Effector memory CD4-positive, alpha-beta T cell (primary cell): ENCODE measurements around the gene ZNF33A.
"Not testable (repeated sequence)": the region's sequence is repeated elsewhere in the genome, so short reads cannot be mapped to it uniquely, and the experiment has no call there.

Experiments
- DNase-seq, 3 donors: peaks; one replicate each; pipeline ENCODE4 v3.0.0-alpha.2; 2020
- H3K27ac ChIP-seq: 2 replicates; pipeline ENCODE4 v1.7.0; 2013; ENCODE audit warnings: mild to moderate bottlenecking, low read length, moderate library complexity; ENCODE audit not compliant: insufficient read depth, poor library complexity, severe bottlenecking
- H3K27me3 ChIP-seq: replicated peaks from 2 replicates; pipeline ENCODE4 v1.7.0; 2013; ENCODE audit warnings: mild to moderate bottlenecking, low read length; ENCODE audit not compliant: insufficient read depth, control insufficient read depth, poor library complexity, severe bottlenecking
- H3K36me3 ChIP-seq: 2 replicates; pipeline ENCODE4 v1.7.0; 2013; ENCODE audit warnings: mild to moderate bottlenecking, low read length, moderate library complexity; ENCODE audit not compliant: control insufficient read depth, insufficient read depth
- H3K4me1 ChIP-seq: 2 replicates; pipeline ENCODE4 v1.7.0; 2013; ENCODE audit warnings: low read length, mild to moderate bottlenecking; ENCODE audit not compliant: control insufficient read depth, insufficient read depth, poor library complexity, severe bottlenecking
- H3K4me3 ChIP-seq: 2 replicates; pipeline ENCODE4 v1.7.0; 2013; ENCODE audit warnings: low read length, low read depth, mild to moderate bottlenecking; ENCODE audit not compliant: insufficient read depth, poor library complexity, severe bottlenecking
- H3K9me3 ChIP-seq: 2 replicates; pipeline ENCODE4 v1.7.0; 2013; ENCODE audit warnings: mild to moderate bottlenecking, low read length, moderate library complexity; ENCODE audit not compliant: control insufficient read depth

ZNF33A gene

DNA sequence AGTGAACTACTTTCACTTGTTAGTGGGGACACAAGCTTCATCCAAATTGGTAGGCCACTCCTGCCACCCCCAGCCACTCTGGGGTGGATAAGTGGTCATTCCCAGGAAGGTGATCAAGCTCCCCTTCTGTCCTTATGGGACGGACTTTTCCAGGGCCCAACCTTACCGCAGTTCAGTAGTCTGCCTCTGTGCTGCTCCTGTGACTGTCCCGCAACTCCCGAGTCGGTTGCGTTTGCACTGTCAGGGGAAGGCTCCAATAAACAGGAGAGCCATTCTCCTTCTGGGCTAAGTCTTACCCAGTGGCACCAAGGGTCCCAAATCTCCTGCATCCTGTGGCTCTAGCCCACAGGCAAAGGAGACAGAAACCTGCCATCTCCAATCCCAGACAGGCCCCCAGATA, 7.4 kb upstream of the ZNF33A start:
- DNase-seq, result no peak
- H3K9me3 ChIP-seq, result no peaks in the 10 kb centered on the region
- H3K4me3 ChIP-seq, result no peak overlapping the region
- no peaks in the 10 kb centered on the region for H3K36me3 ChIP-seq
- no peaks in the 10 kb centered on the region for H3K4me1 ChIP-seq
- H3K27ac ChIP-seq, result no peak overlapping the region
- no peaks in the 10 kb centered on the region for H3K27me3 ChIP-seq

DNA sequence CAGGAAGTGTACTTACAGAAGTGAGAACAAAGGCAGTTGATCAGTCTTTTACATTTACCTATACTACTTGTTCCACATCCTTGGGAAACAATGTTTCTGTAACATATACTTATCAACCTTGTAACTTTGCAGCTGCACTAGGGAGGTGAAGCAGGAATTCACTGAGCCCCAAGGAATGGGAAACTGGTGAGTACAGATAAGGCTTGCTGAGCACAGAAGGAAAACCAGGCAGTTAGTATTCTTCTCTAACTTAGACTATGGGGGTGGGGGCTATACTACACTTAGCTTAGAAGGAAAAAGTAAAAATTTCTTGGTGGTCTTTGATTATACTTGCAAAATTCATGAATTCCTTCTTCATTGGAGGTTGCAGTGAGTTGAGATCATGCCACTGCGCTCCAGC, 6.9 kb upstream of the ZNF33A start:
- Histone ChIP-seq H3K27me3 (no peaks in the 10 kb centered on the region), H3K9me3 (no peaks in the 10 kb centered on the region), H3K4me1 (no peaks in the 10 kb centered on the region), H3K4me3 (no peak overlapping the region), H3K27ac (no peak overlapping the region), H3K36me3 (no peaks in the 10 kb centered on the region)
- no peak for DNase-seq

DNA sequence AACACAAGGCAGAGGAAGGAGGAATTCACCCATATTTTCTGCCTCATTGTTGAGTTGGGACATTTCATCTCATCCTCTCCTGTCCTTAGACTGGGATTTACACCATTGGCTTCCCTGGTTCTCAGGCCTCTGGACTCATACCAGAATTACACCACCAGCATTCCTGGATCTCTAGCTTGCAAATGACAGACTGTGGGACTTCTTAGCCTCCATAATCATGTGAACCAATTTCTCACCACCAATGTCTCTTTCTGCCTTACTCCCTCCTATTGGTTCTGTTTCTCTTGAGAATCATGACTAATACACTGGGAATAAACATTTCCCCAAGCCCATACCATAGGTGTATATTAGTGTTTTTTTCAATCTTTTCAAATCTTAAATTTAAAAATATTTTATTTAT, 2.9 kb upstream of the ZNF33A start:
- Histone ChIP-seq H3K4me3 (no peak overlapping the region), H3K9me3 (no peaks in the 10 kb centered on the region), H3K27ac (no peak overlapping the region), H3K4me1 (no peaks in the 10 kb centered on the region), H3K27me3 (no peaks in the 10 kb centered on the region), H3K36me3 (no peaks in the 10 kb centered on the region)
- DNase-seq, result no peak

DNA sequence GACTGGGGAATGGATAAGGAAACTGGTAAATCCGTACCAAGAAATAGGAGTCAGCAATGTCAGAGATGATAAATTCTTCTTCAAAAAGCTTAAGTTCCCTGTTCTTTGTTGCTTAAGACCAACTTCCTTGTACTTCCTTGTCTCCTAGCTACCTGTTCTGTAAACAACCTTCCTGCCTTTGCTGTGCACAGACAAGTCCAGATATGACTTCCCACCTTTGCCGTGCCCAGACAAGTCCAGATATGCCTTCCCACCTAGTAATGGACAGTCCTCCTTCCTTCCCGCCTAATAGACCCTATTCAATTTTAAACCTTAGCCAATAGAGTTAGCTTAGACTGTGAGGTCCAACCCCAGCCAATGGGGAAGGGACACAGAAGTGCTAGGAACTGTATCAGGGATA, 2.5 kb upstream of the ZNF33A start:
- Histone ChIP-seq H3K4me1 (no peaks in the 10 kb centered on the region), H3K9me3 (no peaks in the 10 kb centered on the region), H3K36me3 (no peaks in the 10 kb centered on the region), H3K27me3 (no peaks in the 10 kb centered on the region), H3K4me3 (no peak overlapping the region), H3K27ac (no peak overlapping the region)
- no peak for DNase-seq

DNA sequence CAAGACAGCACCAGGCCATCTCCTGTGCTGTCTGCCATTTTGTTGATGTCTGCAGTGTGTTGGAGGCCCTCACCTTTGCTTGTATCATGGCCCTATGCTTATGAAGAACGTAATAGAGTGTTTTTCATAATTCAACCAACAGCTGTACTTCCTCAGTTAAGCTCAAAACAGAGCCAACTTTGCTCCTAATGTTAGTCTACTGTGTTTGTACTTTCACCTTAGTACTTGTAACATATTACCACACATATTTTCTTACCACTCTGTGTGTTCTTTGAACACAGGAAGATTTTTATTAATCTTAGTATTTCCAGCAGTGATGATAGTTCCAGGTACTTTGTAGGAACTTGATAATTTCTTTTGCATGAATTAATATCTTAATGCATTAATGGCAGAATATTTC, 5.9 kb downstream of the ZNF33A start:
- DNase-seq, result no peak
- Histone ChIP-seq H3K27ac (no peak overlapping the region), H3K4me3 (no peak overlapping the region), H3K9me3 (no peaks in the 10 kb centered on the region), H3K4me1 (peaks cover 3% of the 10 kb centered on the region), H3K27me3 (no peaks in the 10 kb centered on the region), H3K36me3 (peaks cover 58% of the 10 kb centered on the region)

DNA sequence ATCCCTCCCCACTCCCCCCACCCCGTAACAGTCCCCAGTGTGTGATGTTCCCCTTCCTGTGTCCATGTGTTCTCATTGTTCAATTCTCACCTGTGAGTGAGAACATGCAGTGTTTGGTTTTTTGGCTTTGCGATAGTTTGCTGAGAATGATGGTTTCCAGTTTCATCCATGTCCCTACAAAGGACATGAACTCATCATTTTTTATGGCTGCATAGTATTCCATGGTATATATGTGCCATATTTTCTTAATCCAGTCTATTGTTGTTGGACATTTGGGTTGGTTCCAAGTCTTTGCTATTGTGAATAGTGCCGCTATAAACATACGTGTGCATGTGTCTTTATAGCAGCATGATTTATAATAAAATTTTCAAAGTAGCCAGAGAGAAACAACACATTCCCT, 8.6 kb downstream of the ZNF33A start:
- H3K9me3 ChIP-seq, H3K4me3 ChIP-seq, DNase-seq, H3K27ac ChIP-seq, H3K27me3 ChIP-seq, H3K4me1 ChIP-seq: not testable (repeated sequence)
- H3K36me3 ChIP-seq, result peaks cover 73% of the 10 kb centered on the region

DNA sequence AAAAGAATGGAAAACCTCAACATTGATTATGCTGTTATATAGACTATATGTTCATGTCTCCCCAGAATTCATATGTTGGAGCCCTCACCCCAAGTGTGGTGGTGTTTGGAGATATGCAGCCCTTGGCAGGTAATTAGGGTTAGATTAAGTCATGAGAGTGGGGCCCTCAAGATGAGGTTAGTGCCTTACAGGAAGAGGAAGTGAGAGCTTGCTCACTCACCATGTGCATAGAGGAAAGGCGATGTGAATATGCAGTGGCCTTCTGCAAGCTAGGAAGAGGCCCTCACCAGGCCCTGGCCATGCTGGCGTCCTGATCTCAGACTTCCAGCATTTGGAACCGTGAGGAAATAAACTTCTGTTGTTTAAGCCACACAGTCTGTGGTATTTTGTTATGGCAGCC, 14.8 kb downstream of the ZNF33A start:
- Histone ChIP-seq H3K36me3 (peaks cover 63% of the 10 kb centered on the region), H3K27ac (no peak overlapping the region), H3K9me3 (no peaks in the 10 kb centered on the region), H3K27me3 (no peaks in the 10 kb centered on the region), H3K4me1 (no peaks in the 10 kb centered on the region), H3K4me3 (no peak overlapping the region)
- DNase-seq, result no peak

DNA sequence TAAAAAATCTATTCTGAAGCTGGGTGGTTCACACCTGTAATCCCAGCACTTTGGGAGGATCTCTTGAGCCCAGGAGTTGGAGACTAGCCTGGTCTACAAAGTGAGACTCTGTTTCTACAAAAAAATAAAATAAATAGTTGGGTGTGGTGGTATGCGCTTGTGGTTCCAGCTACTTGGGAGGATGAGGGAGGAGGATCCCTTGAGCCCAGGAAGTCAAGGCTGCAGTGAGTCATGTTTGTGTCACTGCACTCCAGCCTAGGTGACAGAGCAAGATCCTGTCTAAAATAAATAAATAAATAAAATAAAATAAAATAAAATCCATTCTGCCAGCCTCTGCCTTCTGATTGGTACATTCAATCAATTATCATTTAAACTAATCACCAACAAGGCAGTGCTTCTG, 17.5 kb downstream of the ZNF33A start:
- no peak for DNase-seq
- Histone ChIP-seq H3K27me3 (no peaks in the 10 kb centered on the region), H3K36me3 (peaks cover 38% of the 10 kb centered on the region), H3K4me1 (no peaks in the 10 kb centered on the region), H3K27ac (no peak overlapping the region), H3K9me3 (no peaks in the 10 kb centered on the region), H3K4me3 (no peak overlapping the region)

DNA sequence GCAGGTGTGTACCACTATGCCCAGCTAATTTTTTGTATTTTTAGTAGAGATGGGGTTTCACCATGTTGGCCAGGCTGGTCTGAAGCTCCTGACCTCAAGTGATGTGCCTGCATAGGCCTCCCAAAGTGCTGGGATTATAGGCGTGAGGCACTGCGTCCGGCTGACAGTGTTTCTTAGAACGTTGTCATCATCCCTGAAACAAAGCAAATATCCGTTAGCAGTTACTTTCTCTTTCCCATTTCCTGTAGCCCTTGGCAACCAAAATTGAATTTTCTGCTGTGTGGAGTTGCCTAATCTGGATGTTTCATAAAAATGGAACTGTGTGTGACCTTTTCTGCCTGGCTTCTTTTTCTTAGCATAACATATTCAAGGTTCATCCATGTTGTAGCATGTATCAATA, 22.4 kb downstream of the ZNF33A start:
- H3K36me3 ChIP-seq, result peaks cover 28% of the 10 kb centered on the region
- no peak overlapping the region for H3K27ac ChIP-seq
- H3K4me1 ChIP-seq, result no peaks in the 10 kb centered on the region
- H3K27me3 ChIP-seq, result no peaks in the 10 kb centered on the region
- no peak overlapping the region for H3K4me3 ChIP-seq
- no peaks in the 10 kb centered on the region for H3K9me3 ChIP-seq
- no peak for DNase-seq

DNA sequence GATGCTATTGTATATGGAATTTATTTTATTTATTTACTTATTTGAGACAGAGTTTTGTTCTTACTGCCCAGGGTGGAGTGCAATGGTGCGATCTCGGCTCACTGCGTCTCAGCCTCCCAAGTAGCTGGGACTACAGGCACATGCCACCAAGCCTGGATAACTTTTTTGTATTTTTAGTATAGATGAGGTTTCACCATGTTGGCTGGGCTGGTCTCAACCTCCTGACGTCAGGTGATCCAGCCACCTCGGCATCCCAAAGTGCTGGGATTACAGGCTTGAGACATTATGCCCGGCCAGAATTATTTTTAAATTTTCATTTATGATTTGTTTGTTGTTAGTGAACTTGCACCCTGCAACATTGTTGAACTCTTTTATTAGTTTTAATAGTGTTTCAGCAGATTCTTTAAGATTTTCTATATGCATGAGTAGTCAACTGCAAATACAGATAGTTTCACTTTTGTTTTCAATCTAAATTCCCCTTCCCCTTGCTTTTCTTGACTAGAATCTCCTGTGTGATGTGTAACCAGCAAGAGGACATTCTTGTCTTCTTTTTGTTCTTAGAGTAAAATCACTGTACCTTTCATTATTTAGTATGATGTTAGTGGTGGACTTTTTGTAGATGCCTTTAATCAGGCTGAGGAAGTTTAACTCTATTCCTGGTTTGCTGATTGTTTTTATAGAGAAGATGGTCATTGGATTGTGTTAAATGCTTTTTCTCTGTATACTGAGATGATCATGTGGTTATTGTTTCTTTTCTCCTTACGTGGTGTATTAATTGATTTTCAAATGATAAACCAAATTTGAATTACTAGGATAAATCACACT, 27.8 kb downstream of the ZNF33A start:
- no peaks in the 10 kb centered on the region for H3K9me3 ChIP-seq
- no peaks in the 10 kb centered on the region for H3K4me1 ChIP-seq
- H3K36me3 ChIP-seq, result peaks cover 17% of the 10 kb centered on the region
- no peak for DNase-seq
- H3K4me3 ChIP-seq, result peak overlapping the region; percentile 31
- H3K27me3 ChIP-seq, result no peaks in the 10 kb centered on the region
- H3K27ac ChIP-seq, result peak overlapping the region; percentile 54
